Endothelial cell of umbilical vein (primary cell): Measurements from ENCODE around the gene CD300LG. TPM values are rescaled to one million over a fixed set of nuclear protein-coding genes. Genes with fewer than 3 reads are reported as not detected.
"Not testable (repeated sequence)": the region's sequence is repeated elsewhere in the genome, so short reads cannot be mapped to it uniquely, and the experiment has no call there.

Experiments
- BruUV-seq: library from RNA; stranded (reverse); fragments of 400-500 nt; replicated peaks from 2 replicates; lab custom pipeline; 2021; lab: Mats Ljungman, UMichigan
- CTCF ChIA-PET: fragments of 300-600, 350-600 bp; sonication (Branson Sonifier 250); formaldehyde crosslinking; loops from one replicate; lab custom pipeline; 2021; ENCODE audit warnings: antibody characterized with exemption, inconsistent platforms; lab: Charles Lee
- POLR2A ChIA-PET: fragments of 300-600, 350-600 bp; sonication (Branson Sonifier 250); formaldehyde crosslinking; loops from one replicate; lab custom pipeline; 2021; ENCODE audit warnings: antibody characterized with exemption, inconsistent platforms; lab: Charles Lee
- DNase-seq: peaks from one replicate; pipeline ENCODE4 v3.0.0-alpha.2; 2011; ENCODE audit warnings: low read depth, low spot score
- FAIRE-seq: peaks from 2 replicates; lab custom pipeline; 2011; peaks lifted over from hg19 to GRCh38; lab: Jason Lieb, UNC
- H2AFZ ChIP-seq: 2 replicates; pipeline ENCODE4 v1.6.0; 2012; ENCODE audit warnings: low read depth, low read length, control low read depth, inconsistent platforms
- H3K27ac ChIP-seq: 2 replicates; pipeline ENCODE4 v1.5.1; 2011; ENCODE audit warnings: low read depth, mild to moderate bottlenecking, control low read depth, low read length, moderate library complexity; ENCODE audit not compliant: insufficient read depth
- H3K27me3 ChIP-seq, 2 experiments: 2 replicates each; pipeline versions ENCODE4 v1.6.0 to v1.6.1; 2011; ENCODE audit warnings: low read length in 2 of 2, mixed read lengths in 1 of 2; ENCODE audit not compliant: control insufficient read depth in 2 of 2, insufficient read depth in 2 of 2
- H3K36me3 ChIP-seq, 2 experiments: 2 replicates in 1 of 2; 3 replicates in 1 of 2; pipeline ENCODE4 v1.5.1; 2011; ENCODE audit warnings: low read length in 2 of 2, mild to moderate bottlenecking in 1 of 2, moderate library complexity in 1 of 2; ENCODE audit not compliant: control insufficient read depth in 2 of 2, insufficient read depth in 2 of 2; ENCODE audit errors: extremely low read depth in 1 of 2
- H3K4me1 ChIP-seq: 3 replicates; pipeline ENCODE4 v1.5.1; 2011; ENCODE audit warnings: mild to moderate bottlenecking, low read length; ENCODE audit not compliant: control insufficient read depth, insufficient read depth; ENCODE audit errors: extremely low read depth
- H3K4me2 ChIP-seq: 2 replicates; pipeline ENCODE4 v1.6.1; 2011; ENCODE audit warnings: low read length, control low read depth, mixed read lengths; ENCODE audit not compliant: insufficient read depth
- H3K4me3 ChIP-seq, 3 experiments: fragments of 200-600 bp in 1 of 3; sonication (generic), shearing (Covaris generic) in 1 of 3; replicated peaks in 1 of 3; 2 replicates each; pipeline ENCODE4 v1.5.1; 2011 to 2016; ENCODE audit warnings: control low read depth in 3 of 3, low read length in 3 of 3, mild to moderate bottlenecking in 2 of 3, inconsistent platforms in 1 of 3, low read depth in 1 of 3, moderate library complexity in 1 of 3; ENCODE audit not compliant: insufficient read depth in 1 of 3
- H3K79me2 ChIP-seq: 2 replicates; pipeline ENCODE4 v1.6.0; 2012; ENCODE audit warnings: low read length, inconsistent platforms; ENCODE audit not compliant: control insufficient read depth, insufficient read depth
- H3K9ac ChIP-seq: replicated peaks from 2 replicates; pipeline ENCODE3; 2011; ENCODE audit warnings: low read length, control low read depth; ENCODE audit not compliant: insufficient read depth; ENCODE audit errors: extremely low read depth
- H3K9me1 ChIP-seq: replicated peaks from 3 replicates; pipeline ENCODE4 v1.6.0; 2011; ENCODE audit warnings: mild to moderate bottlenecking, low read length; ENCODE audit not compliant: control insufficient read depth, insufficient read depth; ENCODE audit errors: extremely low read depth
- H3K9me3 ChIP-seq: replicated peaks from 2 replicates; pipeline ENCODE4 v1.5.1; 2012; ENCODE audit warnings: low read length, inconsistent platforms; ENCODE audit not compliant: control insufficient read depth, insufficient read depth
- H4K20me1 ChIP-seq: replicated peaks from 2 replicates; pipeline ENCODE3; 2011; ENCODE audit warnings: mild to moderate bottlenecking, low read length; ENCODE audit not compliant: control insufficient read depth, insufficient read depth; ENCODE audit errors: extremely low read depth
- EZH2 ChIP-seq: IDR thresholded peaks from 2 replicates; pipeline ENCODE4 v1.6.1; 2012; ENCODE audit warnings: borderline replicate concordance, low read depth, mild to moderate bottlenecking, moderate library complexity, low read length, inconsistent platforms; ENCODE audit not compliant: severe bottlenecking
- FOS ChIP-seq: IDR thresholded peaks from 2 replicates; pipeline ENCODE4 v1.6.1; 2011; ENCODE audit warnings: mild to moderate bottlenecking, low read length, moderate library complexity, borderline replicate concordance; ENCODE audit not compliant: insufficient read depth
- GATA2 ChIP-seq: IDR thresholded peaks from 2 replicates; pipeline ENCODE4 v1.7.0; 2011; ENCODE audit warnings: low read depth, mild to moderate bottlenecking, moderate library complexity, mixed read lengths, low read length; ENCODE audit not compliant: insufficient read length, insufficient read depth
- JUN ChIP-seq: IDR thresholded peaks from 2 replicates; pipeline ENCODE4 v1.6.1; 2011; ENCODE audit warnings: borderline replicate concordance, low read depth; ENCODE audit not compliant: insufficient read length, insufficient read depth
- MYC ChIP-seq: IDR thresholded peaks from one replicate; pipeline ENCODE4 v1.6.1; 2011; ENCODE audit warnings: mild to moderate bottlenecking, low read depth, low read length
- POLR2A ChIP-seq: IDR thresholded peaks from 2 replicates; pipeline ENCODE4 v1.6.1; 2012; ENCODE audit warnings: low read depth, mild to moderate bottlenecking, control low read depth, low read length
- POLR2AphosphoS5 ChIP-seq: IDR thresholded peaks from 2 replicates; pipeline ENCODE4 v1.6.1; 2012; ENCODE audit warnings: low read depth, mild to moderate bottlenecking, control low read depth, low read length, moderate library complexity; ENCODE audit not compliant: insufficient read depth
- dilution Hi-C: fragments of 300-500 bp; cut with MboI; formaldehyde crosslinking; loops from one replicate; pipeline ENCODE4 v1.15.0; 2019; ENCODE audit warnings: low sequenced_read_pairs; ENCODE audit not compliant: extremely low pct_ligation_motif_present
- intact Hi-C: fragments of 100-400 bp; cut with micrococcal nuclease; formaldehyde crosslinking; loops from one replicate; pipeline ENCODE4 v1.10.0; 2022
- polyA plus RNA-seq, 4 experiments: library from polyadenylated mRNA; depleted of rRNA in 3 of 4; stranded (reverse) in 3 of 4; unstranded in 1 of 4; fragments of >200 nt; gene quantifications; 2 replicates each; pipeline versions ENCODE4 v1.2.1 to v1.2.3, GENCODE V29; 2011 to 2012; ENCODE audit warnings: missing spikeins in 1 of 4
- total RNA-seq: library from RNA; stranded (reverse); gene quantifications from 2 replicates; pipeline ENCODE4 v1.2.3, GENCODE V29; 2021
- TF ChIP-seq, protein P1 (sequence below), 2 donors: IDR thresholded peaks; 1 replicate in 1 of 2; 2 replicates in 1 of 2; pipeline ENCODE4 v1.5.1; 2011; ENCODE audit warnings: low read length in 2 of 2, mild to moderate bottlenecking in 2 of 2, moderate library complexity in 2 of 2, control low read depth in 1 of 2, inconsistent platforms in 1 of 2, low read depth in 1 of 2; ENCODE audit not compliant: insufficient read depth in 1 of 2; ENCODE audit errors: extremely low read depth in 1 of 2
- TF ChIP-seq, protein P2 (sequence below): IDR thresholded peaks from 2 replicates; pipeline ENCODE4 v1.6.1; 2011; ENCODE audit not compliant: insufficient read depth, insufficient read length

The CD300LG gene
- total and polyA plus RNA-seq, 2 donors (not counting 3 experiments of a cell fraction or from before 2014, with no cell fraction given): not detected

DNA sequence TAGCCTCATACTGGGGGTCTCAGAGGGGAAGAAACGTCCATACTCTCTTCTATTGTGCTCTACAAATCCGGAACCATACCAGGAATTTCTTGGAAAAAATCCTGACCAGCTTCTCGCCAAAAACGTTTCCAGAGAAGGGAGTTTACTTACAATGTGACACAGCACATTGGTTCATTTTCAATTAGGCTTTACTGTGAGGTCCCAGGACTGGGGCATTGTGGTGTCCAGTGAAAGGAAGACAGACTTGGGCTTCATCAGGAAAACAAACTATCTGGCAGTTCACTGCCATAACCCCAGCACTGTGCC is 45.6 kb downstream of the CD300LG start:
- Histone ChIP-seq H2AFZ (no peak overlapping the region), H3K36me3 (no peaks in the 10 kb centered on the region), H3K4me2 (no peak overlapping the region), H3K79me2 (no peaks in the 10 kb centered on the region), H3K4me3 (no peak overlapping the region), H3K9me3 (no peaks in the 10 kb centered on the region), H3K9ac (no peak overlapping the region), H3K27ac (no peak overlapping the region), H3K9me1 (no peaks in the 10 kb centered on the region), H3K27me3 (peaks cover 0 to 3% of the 10 kb centered on the region in 2 experiments), H3K4me1 (no peaks in the 10 kb centered on the region), H4K20me1 (no peaks in the 10 kb centered on the region)
- POLR2A ChIA-PET: no interaction called here
- DNase-seq: no peak
- no peak for FAIRE-seq
- TF ChIP-seq GATA2: no peak
- no peak for TF ChIP-seq POLR2AphosphoS5
- TF ChIP-seq, protein P1, sequence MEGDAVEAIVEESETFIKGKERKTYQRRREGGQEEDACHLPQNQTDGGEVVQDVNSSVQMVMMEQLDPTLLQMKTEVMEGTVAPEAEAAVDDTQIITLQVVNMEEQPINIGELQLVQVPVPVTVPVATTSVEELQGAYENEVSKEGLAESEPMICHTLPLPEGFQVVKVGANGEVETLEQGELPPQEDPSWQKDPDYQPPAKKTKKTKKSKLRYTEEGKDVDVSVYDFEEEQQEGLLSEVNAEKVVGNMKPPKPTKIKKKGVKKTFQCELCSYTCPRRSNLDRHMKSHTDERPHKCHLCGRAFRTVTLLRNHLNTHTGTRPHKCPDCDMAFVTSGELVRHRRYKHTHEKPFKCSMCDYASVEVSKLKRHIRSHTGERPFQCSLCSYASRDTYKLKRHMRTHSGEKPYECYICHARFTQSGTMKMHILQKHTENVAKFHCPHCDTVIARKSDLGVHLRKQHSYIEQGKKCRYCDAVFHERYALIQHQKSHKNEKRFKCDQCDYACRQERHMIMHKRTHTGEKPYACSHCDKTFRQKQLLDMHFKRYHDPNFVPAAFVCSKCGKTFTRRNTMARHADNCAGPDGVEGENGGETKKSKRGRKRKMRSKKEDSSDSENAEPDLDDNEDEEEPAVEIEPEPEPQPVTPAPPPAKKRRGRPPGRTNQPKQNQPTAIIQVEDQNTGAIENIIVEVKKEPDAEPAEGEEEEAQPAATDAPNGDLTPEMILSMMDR (IDR thresholded peaks at IDR 0.05; ENCODE audit: extremely low read depth in 1 of 2, insufficient read depth in 1 of 2, low read depth in 1 of 2, low read length in 2 of 2): no peak
- no peak for TF ChIP-seq JUN
- TF ChIP-seq MYC: no peak
- TF ChIP-seq FOS: no peak
- no peak for TF ChIP-seq EZH2
- TF ChIP-seq, protein P2, sequence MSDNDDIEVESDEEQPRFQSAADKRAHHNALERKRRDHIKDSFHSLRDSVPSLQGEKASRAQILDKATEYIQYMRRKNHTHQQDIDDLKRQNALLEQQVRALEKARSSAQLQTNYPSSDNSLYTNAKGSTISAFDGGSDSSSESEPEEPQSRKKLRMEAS: no peak
- no peak for TF ChIP-seq POLR2A
- dilution Hi-C loops (no loop called here), intact Hi-C loops (no loop called here)
- BruUV-seq: no TSS peak
- CTCF ChIA-PET: interaction anchor here (1.1 to 9.9 kb wide), 3 partner anchors 12 to 47 kb away, joined by 3 to 69 read pairs (median 3); no protein-coding TSS in a partner anchor

DNA sequence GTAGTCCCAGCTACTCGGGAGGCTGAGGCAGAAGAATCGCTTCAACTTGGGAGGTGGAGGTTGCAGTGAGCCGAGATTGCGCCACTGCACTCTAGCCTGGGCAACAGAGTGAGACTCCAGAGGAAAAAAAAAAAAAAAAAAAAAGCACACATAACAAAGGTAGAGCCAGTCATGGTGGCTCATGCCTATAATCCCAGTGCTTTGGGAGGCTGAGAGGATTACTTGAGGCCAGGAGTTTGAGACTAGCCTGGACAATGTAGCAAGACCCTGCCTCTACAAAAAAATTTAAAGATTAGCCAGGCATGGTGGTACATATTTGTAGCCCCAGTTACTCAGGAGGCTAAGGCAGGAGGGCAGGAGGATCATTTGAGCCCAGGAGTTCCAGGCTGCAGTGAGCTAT is 47.5 kb downstream of the CD300LG start:
- H4K20me1 ChIP-seq, intact Hi-C loops, H3K4me3 ChIP-seq, H3K4me2 ChIP-seq, H3K9ac ChIP-seq, H3K27ac ChIP-seq, H3K36me3 ChIP-seq, BruUV-seq, FAIRE-seq, H2AFZ ChIP-seq, H3K9me1 ChIP-seq, H3K4me1 ChIP-seq, H3K9me3 ChIP-seq, H3K27me3 ChIP-seq, H3K79me2 ChIP-seq, dilution Hi-C loops, POLR2A ChIA-PET, DNase-seq: not testable (repeated sequence)
- CTCF ChIA-PET: interaction anchor here (0.7 to 9.9 kb wide), 3 partner anchors 14 to 128 kb away, joined by 3 to 69 read pairs (median 4); no protein-coding TSS in a partner anchor
